ENCODE measurements around the gene HOXC9. TPM values are rescaled to one million over a fixed set of nuclear protein-coding genes. Genes with fewer than 3 reads are reported as not detected.

The HOXC9 gene
- total RNA-seq, 4 donors from 2014 or later: 1.7 to 13.2 (median 1.9) TPM; not detected in 1

DNA sequence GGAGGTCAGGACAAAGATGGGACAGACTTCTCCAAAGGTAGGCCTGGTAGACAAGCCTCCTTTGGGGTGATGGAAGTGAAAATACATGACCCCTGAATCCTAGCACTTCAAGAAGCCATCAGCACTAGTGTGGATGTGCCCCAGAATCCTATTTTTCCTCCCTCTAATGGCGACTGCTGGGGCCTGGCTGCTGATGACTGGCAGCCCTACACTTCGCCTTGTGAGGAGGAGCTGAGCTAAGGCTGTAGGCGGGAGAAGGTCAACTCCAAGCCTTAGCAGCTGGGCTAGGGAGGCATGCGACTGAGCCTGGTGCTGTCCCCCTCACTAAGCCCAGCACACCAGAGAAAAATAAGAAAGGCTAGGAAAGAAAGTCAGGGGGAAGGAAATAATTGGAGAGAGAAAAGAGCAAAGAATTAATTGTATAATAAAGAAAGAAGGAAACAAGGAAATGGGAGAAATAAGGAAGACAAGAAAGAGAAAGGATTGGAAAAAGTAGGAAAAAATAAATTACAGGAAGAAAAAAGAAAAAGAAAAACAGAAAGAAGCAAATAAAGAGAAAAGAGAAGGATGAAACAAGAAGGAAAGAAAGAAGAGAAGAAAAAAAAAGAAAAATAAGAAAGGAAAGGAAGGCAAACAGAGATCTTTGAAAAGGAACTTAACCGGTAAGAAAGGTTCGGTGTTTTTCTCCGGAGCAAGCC lies 19.7 kb upstream of the HOXC9 start:
- Histone ChIP-seq H3K9me3 (peaks cover 0 to 11% (median 0%) of the 10 kb centered on the region in 4 donors), H3K36me3 (no peaks in the 10 kb centered on the region), H3K4me1 (peaks cover 0 to 21% (median 6%) of the 10 kb centered on the region in 4 donors), H3K4me3 (no peak overlapping the region), H3K27me3 (peaks cover 0 to 44% of the 10 kb centered on the region in 2 donors), H3K27ac (no peak overlapping the region)
- no peak for DNase-seq
- TF ChIP-seq POLR2A (IDR thresholded peaks at IDR 0.05): no peak
- no peak for TF ChIP-seq CTCF (IDR thresholded peaks at IDR 0.05)

- Histone ChIP-seq H3K27ac (no peak overlapping the region), H3K4me3 (no peak overlapping the region), H3K9me3 (peaks cover 0 to 11% (median 0%) of the 10 kb centered on the region in 4 donors), H3K4me1 (peaks cover 0 to 22% (median 8%) of the 10 kb centered on the region in 4 donors), H3K27me3 (peaks cover 0 to 47% of the 10 kb centered on the region in 2 donors), H3K36me3 (no peaks in the 10 kb centered on the region)
- TF ChIP-seq POLR2A (IDR thresholded peaks at IDR 0.05) (no peak), CTCF (IDR thresholded peaks at IDR 0.05) (no peak)
- no peak for DNase-seq
These were observed 19.0 kb upstream of the HOXC9 start for GRCh38 chr12:53980802-53981496.

DNA sequence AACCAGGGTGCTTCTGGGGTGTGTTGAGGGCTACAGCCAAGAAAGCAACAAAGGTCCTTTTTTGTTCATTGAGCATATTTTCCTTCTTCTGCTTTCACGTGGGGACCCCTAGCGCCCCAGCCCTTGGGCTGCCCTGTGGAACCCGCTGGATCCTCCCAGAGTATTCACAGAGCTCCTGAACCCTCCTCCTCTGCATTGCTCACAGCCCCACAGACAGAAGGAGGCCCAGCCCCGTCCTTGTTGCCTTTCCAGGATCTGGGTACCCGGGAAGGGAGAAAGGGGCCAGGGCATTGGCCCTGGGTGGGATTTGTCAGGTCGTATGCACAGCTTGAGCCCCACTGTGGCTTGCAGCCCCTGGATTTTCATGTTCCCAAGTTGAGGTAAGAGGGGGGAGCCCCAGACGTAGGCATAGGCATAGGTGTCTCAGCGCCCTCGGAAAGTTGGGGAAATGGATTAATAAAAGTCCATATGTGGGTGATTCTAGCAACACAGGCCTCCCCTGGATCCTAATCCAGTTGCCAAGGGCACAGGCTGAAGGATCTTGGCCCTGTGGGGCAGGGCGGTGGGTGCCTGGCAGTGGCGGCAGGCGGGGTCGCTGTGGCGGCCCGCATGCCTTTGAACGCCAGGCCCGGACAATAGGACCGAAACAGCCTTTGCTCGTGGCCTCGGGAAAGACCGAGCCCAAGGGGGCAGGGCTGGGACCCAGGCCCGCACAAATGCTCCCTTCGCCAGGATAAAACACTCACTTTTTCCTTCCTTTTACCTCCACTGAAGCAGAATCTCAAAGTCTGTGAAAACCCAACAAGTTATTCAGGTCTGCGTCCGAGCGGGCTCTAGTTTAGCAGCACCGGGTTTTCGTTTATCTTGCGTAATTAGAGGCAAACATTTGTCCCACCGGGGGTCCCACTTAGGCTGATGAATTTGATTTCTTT lies 18.1 kb upstream of the HOXC9 start:
- Histone ChIP-seq H3K36me3 (no peaks in the 10 kb centered on the region), H3K9me3 (peaks cover 0 to 11% (median 0%) of the 10 kb centered on the region in 4 donors), H3K27me3 (peaks cover 0 to 51% of the 10 kb centered on the region in 2 donors), H3K4me1 (peaks cover 0 to 27% (median 10%) of the 10 kb centered on the region in 4 donors), H3K27ac (no peak overlapping the region), H3K4me3 (peak overlapping the region in 1 of 4 donors; percentile 4)
- DNase-seq: no peak
- no peak for TF ChIP-seq POLR2A (IDR thresholded peaks at IDR 0.05)
- no peak for TF ChIP-seq CTCF (IDR thresholded peaks at IDR 0.05)

GRCh38 chr12:53982648-53983567 lies 17.1 kb upstream of the HOXC9 start:
- no peaks in the 10 kb centered on the region for H3K36me3 ChIP-seq
- H3K27ac ChIP-seq: no peak overlapping the region
- H3K4me1 ChIP-seq: peaks cover 0 to 24% (median 10%) of the 10 kb centered on the region in 4 donors
- peaks cover 0 to 11% (median 0%) of the 10 kb centered on the region in 4 donors for H3K9me3 ChIP-seq
- no peak for DNase-seq
- TF ChIP-seq POLR2A (IDR thresholded peaks at IDR 0.05): no peak
- TF ChIP-seq CTCF (IDR thresholded peaks at IDR 0.05): no peak
- H3K4me3 ChIP-seq: no peak overlapping the region
- peaks cover 0 to 55% of the 10 kb centered on the region in 2 donors for H3K27me3 ChIP-seq
